B cell (primary cell): ENCODE results near the gene GAL3ST2. TPM values are rescaled to one million over a fixed set of nuclear protein-coding genes. Genes with fewer than 3 reads are reported as not detected.

Experiments
- ATAC-seq: fragments of 200-7000 bp; cut with Tn5 transposase; one replicate; pipeline ENCODE4 v1.10.0; 2021; ENCODE audit warnings: low read depth, mild to moderate bottlenecking, moderate number of reproducible peaks, moderate library complexity
- CTCF ChIA-PET: fragments of 350-600 bp; sonication (Branson Sonifier 250); formaldehyde crosslinking; loops from one replicate; lab custom pipeline; 2021; ENCODE audit warnings: antibody characterized with exemption, inconsistent platforms; lab: Charles Lee
- POLR2A ChIA-PET: fragments of 350-600 bp; sonication (Branson Sonifier 250); formaldehyde crosslinking; loops from one replicate; lab custom pipeline; 2021; ENCODE audit warnings: antibody characterized with exemption; lab: Charles Lee
- DNase-seq: peaks from one replicate; pipeline ENCODE4 v3.0.0; 2013
- H2AFZ ChIP-seq: 2 replicates; pipeline ENCODE4 v1.6.1; 2012; ENCODE audit warnings: mild to moderate bottlenecking, low read depth, low read length; ENCODE audit not compliant: insufficient read depth, poor library complexity, severe bottlenecking
- H3K27ac ChIP-seq, 2 donors: 1 replicate in 1 of 2; 2 replicates in 1 of 2; pipeline ENCODE4 v1.5.1; 2012 to 2013; ENCODE audit warnings: low read length in 2 of 2, mild to moderate bottlenecking in 2 of 2, moderate library complexity in 1 of 2
- H3K27me3 ChIP-seq, 4 experiments: fragments of 200-600 bp in 1 of 4; sonication (generic) in 1 of 4; replicated peaks in 1 of 4; 1 replicate in 2 of 4; 2 replicates in 2 of 4; pipeline versions ENCODE4 v1.6.1 to v1.7.0; 2013 to 2016; ENCODE audit warnings: low read length in 3 of 4, mild to moderate bottlenecking in 2 of 4, mixed read lengths in 1 of 4, moderate library complexity in 1 of 4; ENCODE audit not compliant: insufficient read depth in 4 of 4, control insufficient read depth in 3 of 4; ENCODE audit errors: control extremely low read depth in 1 of 4
- H3K36me3 ChIP-seq, 2 experiments: replicated peaks in 1 of 2; 1 replicate in 1 of 2; 2 replicates in 1 of 2; pipeline versions ENCODE4 v1.6.1 to v1.7.1; 2013; ENCODE audit warnings: low read length in 1 of 2; ENCODE audit not compliant: insufficient read depth in 2 of 2, control insufficient read depth in 1 of 2; ENCODE audit errors: control extremely low read depth in 1 of 2, extremely low read depth in 1 of 2
- H3K4me1 ChIP-seq, 2 donors: fragments of 200-600 bp in 1 of 2; sonication (generic) in 1 of 2; 1 replicate in 1 of 2; 2 replicates in 1 of 2; pipeline versions ENCODE4 v1.5.1 to v1.6.1; 2013 to 2017; ENCODE audit warnings: low read length in 2 of 2; ENCODE audit not compliant: control insufficient read depth in 2 of 2, insufficient read depth in 2 of 2
- H3K4me2 ChIP-seq: replicated peaks from 2 replicates; pipeline ENCODE3; 2012; ENCODE audit warnings: mild to moderate bottlenecking, low read depth, low read length; ENCODE audit not compliant: poor library complexity, severe bottlenecking
- H3K4me3 ChIP-seq, 5 experiments: fragments of 200-600 bp in 1 of 5; sonication (generic) in 1 of 5; 1 replicate in 3 of 5; 2 replicates in 2 of 5; pipeline versions ENCODE4 v1.5.1 to v1.7.0; 2011 to 2016; ENCODE audit warnings: low read length in 4 of 5, mild to moderate bottlenecking in 4 of 5, low read depth in 2 of 5, control low read depth in 1 of 5, moderate library complexity in 1 of 5; ENCODE audit not compliant: insufficient read depth in 1 of 5; ENCODE audit errors: control extremely low read depth in 1 of 5, extremely low read depth in 1 of 5
- H3K79me2 ChIP-seq: fragments of 200-600 bp; sonication (generic); one replicate; pipeline ENCODE4 v1.6.0; 2016; ENCODE audit warnings: low read length; ENCODE audit not compliant: control insufficient read depth, insufficient read depth
- H3K9ac ChIP-seq: fragments of 200-600 bp; sonication (generic); 2 replicates; pipeline ENCODE4 v1.6.1; 2017; ENCODE audit warnings: mild to moderate bottlenecking, low read length, moderate library complexity
- H3K9me3 ChIP-seq, 3 donors: one replicate each; pipeline versions ENCODE4 v1.6.1 to v1.7.1; 2013; ENCODE audit warnings: low read length in 2 of 3; ENCODE audit not compliant: control insufficient read depth in 2 of 3, insufficient read depth in 1 of 3; ENCODE audit errors: control extremely low read depth in 1 of 3
- H4K20me1 ChIP-seq: 2 replicates; pipeline ENCODE4 v1.6.0; 2012; ENCODE audit warnings: mild to moderate bottlenecking, low read length; ENCODE audit not compliant: insufficient read depth, control insufficient read depth, poor library complexity, severe bottlenecking
- H3K27ac Mint-ChIP-seq: one replicate; pipeline ENCODE4 v1.8.0; 2021; ENCODE audit warnings: mixed read lengths
- H3K27me3 Mint-ChIP-seq: one replicate; pipeline ENCODE4 v1.8.0; 2021; ENCODE audit warnings: mixed read lengths
- H3K4me1 Mint-ChIP-seq: one replicate; pipeline ENCODE4 v1.8.0; 2021; ENCODE audit warnings: mixed read lengths
- H3K4me3 Mint-ChIP-seq: one replicate; pipeline ENCODE4 v1.8.0; 2021; ENCODE audit warnings: mixed read lengths
- H3K9me3 Mint-ChIP-seq: one replicate; pipeline ENCODE4 v1.8.0; 2022; ENCODE audit warnings: mixed read lengths; ENCODE audit not compliant: insufficient read depth
- EZH2 ChIP-seq: IDR thresholded peaks from 2 replicates; pipeline ENCODE4 v1.6.1; 2012; ENCODE audit warnings: borderline replicate concordance, low read depth, mild to moderate bottlenecking, moderate library complexity, low read length; ENCODE audit not compliant: insufficient read depth, poor library complexity, severe bottlenecking
- WGBS: methylation state at CpG from one replicate; pipeline ENCODE4 v1.1.5; 2013; ENCODE audit warnings: missing lambda C conversion rate; ENCODE audit not compliant: insufficient coverage; 5-methylcytosine and 5-hydroxymethylcytosine counted together
- intact Hi-C: fragments of 100-400 bp; cut with micrococcal nuclease; formaldehyde crosslinking; loops from one replicate; pipeline ENCODE4 v1.10.0; 2022
- polyA plus RNA-seq: library from polyadenylated mRNA; depleted of rRNA; stranded (reverse); fragments of >200 nt; gene quantifications from 2 replicates; pipeline ENCODE4 v1.2.3, GENCODE V29; 2012
- total RNA-seq, 2 donors: library from RNA; stranded (reverse); fragments of 120-200 nt in 1 of 2; gene quantifications; 1 replicate in 1 of 2; 2 replicates in 1 of 2; pipeline versions ENCODE4 v1.2.3 to v1.2.4, GENCODE V29; 2013 to 2022
- TF ChIP-seq, protein P1 (sequence below): fragments of 200-600 bp; IDR thresholded peaks from one replicate; pipeline ENCODE4 v1.8.0; 2022; ENCODE audit warnings: antibody characterized with exemption, mild to moderate bottlenecking

The GAL3ST2 gene
- total and polyA plus RNA-seq, 2 donors (not counting 1 experiment from before 2014, with no cell fraction given), result 0.10 TPM; not detected in 1

GRCh38 chr2:241760301-241760771 lies 16.3 kb upstream of the GAL3ST2 start:
- Mint-ChIP-seq H3K27ac (no peak overlapping the region), H3K4me1 (no peaks in the 10 kb centered on the region), H3K9me3 (no peaks in the 10 kb centered on the region), H3K27me3 (no peaks in the 10 kb centered on the region), H3K4me3 (no peak overlapping the region)
- ChIA-PET CTCF (no interaction called here), POLR2A (no interaction called here)
- no peaks in the 10 kb centered on the region for H3K4me1 ChIP-seq
- no peak overlapping the region for H3K4me3 ChIP-seq
- no peak overlapping the region for H2AFZ ChIP-seq
- H3K9me3 ChIP-seq, result peaks cover 0 to 11% (median 5%) of the 10 kb centered on the region in 3 donors
- no peaks in the 10 kb centered on the region for H3K27me3 ChIP-seq
- no peak for ATAC-seq
- no peak overlapping the region for H3K27ac ChIP-seq
- no peak overlapping the region for H3K4me2 ChIP-seq
- WGBS, result 98% methylated on average over 14 of the region's 17 CpGs
- no peak for DNase-seq
- H3K9ac ChIP-seq, result no peak overlapping the region
- no peaks in the 10 kb centered on the region for H3K79me2 ChIP-seq
- H4K20me1 ChIP-seq, result no peaks in the 10 kb centered on the region
- peaks cover 0 to 15% of the 10 kb centered on the region in 2 experiments for H3K36me3 ChIP-seq
- TF ChIP-seq EZH2, result no peak
- TF ChIP-seq, protein P1, sequence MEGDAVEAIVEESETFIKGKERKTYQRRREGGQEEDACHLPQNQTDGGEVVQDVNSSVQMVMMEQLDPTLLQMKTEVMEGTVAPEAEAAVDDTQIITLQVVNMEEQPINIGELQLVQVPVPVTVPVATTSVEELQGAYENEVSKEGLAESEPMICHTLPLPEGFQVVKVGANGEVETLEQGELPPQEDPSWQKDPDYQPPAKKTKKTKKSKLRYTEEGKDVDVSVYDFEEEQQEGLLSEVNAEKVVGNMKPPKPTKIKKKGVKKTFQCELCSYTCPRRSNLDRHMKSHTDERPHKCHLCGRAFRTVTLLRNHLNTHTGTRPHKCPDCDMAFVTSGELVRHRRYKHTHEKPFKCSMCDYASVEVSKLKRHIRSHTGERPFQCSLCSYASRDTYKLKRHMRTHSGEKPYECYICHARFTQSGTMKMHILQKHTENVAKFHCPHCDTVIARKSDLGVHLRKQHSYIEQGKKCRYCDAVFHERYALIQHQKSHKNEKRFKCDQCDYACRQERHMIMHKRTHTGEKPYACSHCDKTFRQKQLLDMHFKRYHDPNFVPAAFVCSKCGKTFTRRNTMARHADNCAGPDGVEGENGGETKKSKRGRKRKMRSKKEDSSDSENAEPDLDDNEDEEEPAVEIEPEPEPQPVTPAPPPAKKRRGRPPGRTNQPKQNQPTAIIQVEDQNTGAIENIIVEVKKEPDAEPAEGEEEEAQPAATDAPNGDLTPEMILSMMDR, result no peak
- intact Hi-C loops, result no loop called here

- DNase-seq (no peak), ATAC-seq (no peak)
- 95% methylated on average over 16 of the region's 18 CpGs for WGBS
- intact Hi-C loops, result no loop called here
- no peaks in the 10 kb centered on the region for H3K27me3 Mint-ChIP-seq
- no peaks in the 10 kb centered on the region for H3K4me1 Mint-ChIP-seq
- Histone ChIP-seq H3K27me3 (no peaks in the 10 kb centered on the region), H3K27ac (no peak overlapping the region), H2AFZ (no peak overlapping the region), H3K79me2 (no peaks in the 10 kb centered on the region), H3K4me3 (no peak overlapping the region), H3K9ac (no peak overlapping the region), H3K4me1 (no peaks in the 10 kb centered on the region), H3K36me3 (peaks cover 0 to 2% of the 10 kb centered on the region in 2 experiments), H4K20me1 (no peaks in the 10 kb centered on the region), H3K4me2 (no peak overlapping the region), H3K9me3 (peaks cover 0 to 11% (median 5%) of the 10 kb centered on the region in 3 donors)
- H3K27ac Mint-ChIP-seq, result no peak overlapping the region
- POLR2A ChIA-PET, result no interaction called here
- H3K9me3 Mint-ChIP-seq, result no peaks in the 10 kb centered on the region
- TF ChIP-seq, protein P1, result no peak
- no peak for TF ChIP-seq EZH2
- CTCF ChIA-PET, result no interaction called here
- no peak overlapping the region for H3K4me3 Mint-ChIP-seq
Measured at GRCh38 chr2:241762321-241762932, 14.2 kb upstream of the GAL3ST2 start.
